ENCODE results near the gene SDK1.

The SDK1 gene

DNA sequence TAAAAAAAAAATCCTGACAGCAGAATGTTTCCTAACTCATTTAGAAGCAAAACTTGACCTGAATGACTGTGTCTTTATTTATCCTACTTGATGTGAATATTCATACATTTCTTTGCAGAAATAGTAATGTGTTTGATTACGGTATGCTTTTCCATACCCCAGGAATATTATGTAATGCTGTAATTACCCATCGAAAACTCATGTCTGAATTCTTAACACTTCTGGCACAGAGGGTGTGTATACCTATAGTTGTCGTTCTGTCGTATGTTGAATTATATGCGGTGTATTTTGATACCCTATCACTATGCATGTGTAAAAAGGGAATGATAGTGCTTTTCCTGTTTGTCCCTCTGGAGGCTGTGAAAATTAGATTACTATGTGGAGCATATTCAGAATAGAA lies 26.6 kb downstream of the SDK1 start:
- DNase-seq (ENCODE audit: low read depth): no peak
- TF ChIP-seq, protein P1, sequence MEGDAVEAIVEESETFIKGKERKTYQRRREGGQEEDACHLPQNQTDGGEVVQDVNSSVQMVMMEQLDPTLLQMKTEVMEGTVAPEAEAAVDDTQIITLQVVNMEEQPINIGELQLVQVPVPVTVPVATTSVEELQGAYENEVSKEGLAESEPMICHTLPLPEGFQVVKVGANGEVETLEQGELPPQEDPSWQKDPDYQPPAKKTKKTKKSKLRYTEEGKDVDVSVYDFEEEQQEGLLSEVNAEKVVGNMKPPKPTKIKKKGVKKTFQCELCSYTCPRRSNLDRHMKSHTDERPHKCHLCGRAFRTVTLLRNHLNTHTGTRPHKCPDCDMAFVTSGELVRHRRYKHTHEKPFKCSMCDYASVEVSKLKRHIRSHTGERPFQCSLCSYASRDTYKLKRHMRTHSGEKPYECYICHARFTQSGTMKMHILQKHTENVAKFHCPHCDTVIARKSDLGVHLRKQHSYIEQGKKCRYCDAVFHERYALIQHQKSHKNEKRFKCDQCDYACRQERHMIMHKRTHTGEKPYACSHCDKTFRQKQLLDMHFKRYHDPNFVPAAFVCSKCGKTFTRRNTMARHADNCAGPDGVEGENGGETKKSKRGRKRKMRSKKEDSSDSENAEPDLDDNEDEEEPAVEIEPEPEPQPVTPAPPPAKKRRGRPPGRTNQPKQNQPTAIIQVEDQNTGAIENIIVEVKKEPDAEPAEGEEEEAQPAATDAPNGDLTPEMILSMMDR (IDR thresholded peaks at IDR 0.05; ENCODE audit: control insufficient read depth, extremely low read depth, insufficient read depth): no peak
- no peak overlapping the region for H3K4me3 ChIP-seq (ENCODE audit: low read depth, low read length)

DNA sequence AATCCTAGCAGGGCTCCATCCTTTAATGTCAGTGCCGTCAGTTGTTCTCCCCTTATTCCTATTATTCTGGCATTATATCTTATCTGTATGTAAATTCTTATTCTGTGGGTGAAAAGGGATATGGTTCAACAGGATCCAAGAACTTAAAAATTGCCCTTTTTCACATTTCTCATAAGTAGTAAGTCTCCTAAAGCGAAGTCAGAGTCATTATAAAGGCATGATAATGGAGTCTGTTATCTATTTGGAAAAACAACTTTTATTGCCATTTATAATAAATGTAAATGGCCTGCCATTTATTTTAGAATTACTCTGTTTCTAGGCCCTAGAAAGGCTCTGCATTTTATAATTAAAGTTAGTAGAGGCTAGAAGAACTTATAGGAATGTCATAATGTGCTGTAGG lies 31.3 kb downstream of the SDK1 start:
- TF ChIP-seq, protein P1 (IDR thresholded peaks at IDR 0.05; ENCODE audit: control insufficient read depth, extremely low read depth, insufficient read depth): no peak
- no peak overlapping the region for H3K4me3 ChIP-seq (ENCODE audit: low read depth, low read length)
- no peak for DNase-seq (ENCODE audit: low read depth)

DNA sequence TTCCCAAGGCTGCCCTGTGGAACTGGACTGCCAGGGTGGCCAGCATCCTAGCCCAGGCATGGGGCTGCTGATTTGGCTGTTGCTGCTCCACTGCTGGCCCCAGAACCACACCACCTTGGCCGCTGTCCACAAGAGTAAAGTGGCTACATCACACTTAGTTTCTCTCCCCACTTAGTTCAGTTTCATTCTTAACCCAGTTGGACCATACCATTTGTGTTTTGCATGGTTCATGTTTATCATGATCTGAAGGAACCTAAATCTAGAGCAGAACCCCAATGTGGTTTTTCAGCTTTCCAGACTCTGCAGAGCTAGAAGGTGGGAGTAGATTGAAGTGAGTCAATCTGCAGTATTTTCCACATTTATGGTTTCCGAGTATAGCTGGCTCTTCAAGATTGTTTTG lies 32.8 kb downstream of the SDK1 start:
- DNase-seq (ENCODE audit: low read depth): no peak
- H3K4me3 ChIP-seq (ENCODE audit: low read depth, low read length): no peak overlapping the region
- TF ChIP-seq, protein P1 (IDR thresholded peaks at IDR 0.05; ENCODE audit: control insufficient read depth, extremely low read depth, insufficient read depth): no peak

DNA sequence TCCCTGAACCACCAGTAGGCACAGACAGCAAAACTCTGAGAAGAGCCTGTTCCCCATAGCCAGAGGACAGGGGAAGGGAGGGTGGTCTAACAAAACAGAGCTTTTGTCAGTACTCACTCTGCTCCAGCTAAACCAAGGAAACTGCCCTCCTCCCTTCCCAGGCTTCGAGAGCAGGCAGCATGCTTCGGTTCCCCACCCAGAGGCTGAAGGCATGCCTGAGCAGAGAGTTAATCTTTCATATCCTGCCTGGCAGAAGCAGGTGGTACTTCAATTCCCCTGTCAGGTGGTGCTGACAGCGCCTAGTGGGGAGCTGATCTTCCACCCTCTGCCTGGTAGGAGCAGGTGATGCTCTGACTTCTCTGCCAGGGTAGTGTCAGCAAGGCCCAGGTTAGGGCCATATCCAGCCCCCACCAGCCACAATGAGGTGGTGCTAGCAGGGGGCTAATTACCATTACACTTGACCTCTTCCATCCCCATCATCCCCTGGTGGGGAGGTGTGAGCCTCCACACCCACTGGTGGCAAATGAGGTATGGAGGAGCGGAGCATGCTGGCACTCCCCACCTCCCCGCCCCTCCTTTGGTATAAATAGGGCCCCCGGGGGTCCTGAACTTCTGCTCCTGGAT lies 35.1 kb downstream of the SDK1 start:
- no peak overlapping the region for H3K4me3 ChIP-seq (ENCODE audit: low read depth, low read length)
- no peak for DNase-seq (ENCODE audit: low read depth)
- TF ChIP-seq, protein P1 (IDR thresholded peaks at IDR 0.05; ENCODE audit: control insufficient read depth, extremely low read depth, insufficient read depth): no peak

DNA sequence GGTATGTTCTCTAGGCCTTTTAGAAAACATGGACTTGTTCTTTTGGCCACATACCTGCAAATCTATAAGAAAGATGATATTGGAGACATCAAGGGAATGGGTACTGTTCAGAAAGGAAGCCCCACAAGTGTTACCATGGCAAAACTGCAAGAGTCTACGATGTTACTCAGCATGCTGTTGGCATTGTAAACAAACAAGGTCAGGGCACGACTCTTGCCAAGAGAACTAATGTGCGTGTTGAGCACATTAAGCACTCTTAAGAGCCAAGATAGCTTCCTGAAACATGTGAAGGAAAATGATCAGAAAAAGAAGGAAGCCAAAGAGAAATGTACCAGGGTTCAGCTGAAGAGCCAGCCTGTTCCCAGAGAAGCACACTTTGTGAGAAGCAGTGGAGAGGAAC lies 37.1 kb downstream of the SDK1 start:
- DNase-seq (ENCODE audit: low read depth): peak; percentile 67
- TF ChIP-seq, protein P1 (IDR thresholded peaks at IDR 0.05; ENCODE audit: control insufficient read depth, extremely low read depth, insufficient read depth): no peak
- H3K4me3 ChIP-seq (ENCODE audit: low read depth, low read length): no peak overlapping the region

DNA sequence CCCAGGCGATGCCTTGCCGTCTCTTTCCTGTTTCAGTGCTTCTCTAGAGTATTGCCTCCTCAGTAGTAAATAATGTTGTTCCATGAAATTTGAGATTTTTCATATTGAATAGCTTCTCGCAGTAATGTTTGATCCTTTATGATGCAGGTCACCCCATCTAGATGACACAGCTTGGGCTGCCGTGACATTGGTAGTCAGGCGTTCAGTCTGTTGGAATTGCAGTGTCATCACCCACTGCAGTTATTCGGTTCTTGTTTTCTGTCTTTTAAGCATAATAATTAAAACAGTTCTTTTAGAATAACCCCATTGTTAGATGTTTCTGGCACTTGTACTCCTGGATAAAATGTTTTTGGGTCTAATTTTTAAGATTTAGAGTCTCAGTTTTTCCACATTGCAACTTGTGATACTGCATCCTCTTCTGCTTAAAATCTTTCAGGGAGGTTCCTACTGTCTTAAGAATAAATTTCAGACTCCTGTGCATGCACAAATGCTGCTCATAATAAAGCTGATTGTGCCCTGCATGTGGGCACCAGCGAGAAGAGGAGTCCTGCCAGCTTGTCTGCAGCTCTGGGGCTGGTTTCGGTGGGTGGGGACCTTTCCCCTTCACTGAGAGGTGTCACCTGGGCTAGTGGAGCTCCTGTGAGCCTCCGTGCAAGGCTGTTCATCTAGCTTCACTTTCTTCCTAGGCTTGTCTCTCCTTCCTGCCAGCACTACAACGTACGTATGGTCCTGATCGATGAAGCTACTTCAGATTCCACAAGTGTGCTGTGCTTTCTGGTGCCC lies 44.8 kb downstream of the SDK1 start:
- TF ChIP-seq, protein P1 (IDR thresholded peaks at IDR 0.05; ENCODE audit: control insufficient read depth, extremely low read depth, insufficient read depth): no peak
- DNase-seq (ENCODE audit: low read depth): no peak
- no peak overlapping the region for H3K4me3 ChIP-seq (ENCODE audit: low read depth, low read length)
